Karpas-422 (cell line): Measurements from ENCODE around the gene RANBP2. TPM values are rescaled to one million over a fixed set of nuclear protein-coding genes. Genes with fewer than 3 reads are reported as not detected.

Source experiments
- DNase-seq: peaks from one replicate; pipeline ENCODE4 v3.0.0-alpha.2; 2015
- H2AFZ ChIP-seq: fragments of 200-600 bp; sonication (generic); 2 replicates; pipeline ENCODE4 v1.6.1; 2014; ENCODE audit warnings: antibody characterized with exemption, low read length, mixed read lengths
- H3K27ac ChIP-seq: fragments of 200-600 bp; sonication (generic); 2 replicates; pipeline ENCODE4 v1.5.1; 2014; ENCODE audit warnings: mild to moderate bottlenecking, low read length, moderate library complexity
- H3K27me3 ChIP-seq: fragments of 200-600 bp; sonication (generic); 2 replicates; pipeline ENCODE4 v1.6.1; 2014; ENCODE audit warnings: low read length, mixed read lengths
- H3K36me3 ChIP-seq: fragments of 200-600 bp; sonication (generic); 2 replicates; pipeline ENCODE4 v1.6.1; 2014; ENCODE audit warnings: low read length, mixed read lengths; ENCODE audit not compliant: insufficient read depth
- H3K4me1 ChIP-seq: fragments of 200-600 bp; sonication (generic); 2 replicates; pipeline ENCODE4 v1.6.1; 2014; ENCODE audit warnings: mild to moderate bottlenecking, low read length, mixed read lengths
- H3K4me2 ChIP-seq: fragments of 200-600 bp; sonication (generic); 2 replicates; pipeline ENCODE4 v1.6.1; 2014; ENCODE audit warnings: low read length, low read depth, mild to moderate bottlenecking; ENCODE audit not compliant: poor library complexity, severe bottlenecking
- H3K4me3 ChIP-seq: fragments of 200-600 bp; sonication (generic); 2 replicates; pipeline ENCODE4 v1.5.1; 2014; ENCODE audit warnings: mild to moderate bottlenecking, antibody characterized with exemption, low read length, mixed read lengths
- H3K79me2 ChIP-seq: fragments of 200-600 bp; sonication (generic); 2 replicates; pipeline ENCODE4 v1.6.1; 2014; ENCODE audit warnings: mild to moderate bottlenecking, low read length, mixed read lengths
- H3K9ac ChIP-seq: fragments of 200-600 bp; sonication (generic); 2 replicates; pipeline ENCODE4 v1.6.0; 2014; ENCODE audit warnings: low read length
- H3K9me2 ChIP-seq: fragments of 200-600 bp; sonication (generic), shearing (Covaris generic); replicated peaks from 2 replicates; pipeline ENCODE4 v1.6.0; 2014; ENCODE audit warnings: mild to moderate bottlenecking, low read length, moderate library complexity; ENCODE audit not compliant: insufficient read depth
- H3K9me3 ChIP-seq: fragments of 300-700, 200-600 bp; sonication (generic); 2 replicates; pipeline ENCODE4 v1.6.1; 2014; ENCODE audit warnings: low read length, mixed read lengths
- H4K20me1 ChIP-seq: fragments of 200-600 bp; sonication (generic); 2 replicates; pipeline ENCODE4 v1.6.1; 2014; ENCODE audit warnings: mild to moderate bottlenecking, antibody characterized with exemption, low read length, low read depth; ENCODE audit not compliant: insufficient read depth
- total RNA-seq: library from RNA; depleted of rRNA; stranded (reverse); fragments of >200 nt; shearing (Covaris generic); gene quantifications from 2 replicates; pipeline ENCODE4 v1.2.3, GENCODE V29; 2014; ENCODE audit warnings: low replicate concordance

RANBP2 gene
- total RNA-seq, 1 experiment from 2014 or later: 81.4 TPM

- peak within 1 kb of the TSS; percentile 81 for H3K27ac ChIP-seq
- peaks cover 42% of the 10 kb centered on the region for H3K79me2 ChIP-seq
- no peaks in the 10 kb centered on the region for H4K20me1 ChIP-seq
- H3K36me3 ChIP-seq: peaks cover 44% of the 10 kb centered on the region; the same call in 1 of the 2 replicates
- peak within 1 kb of the TSS; percentile 91 for H3K9ac ChIP-seq
- DNase-seq: peak; percentile 98
- H3K9me3 ChIP-seq: no peaks in the 10 kb centered on the region
- peaks cover 40% of the 10 kb centered on the region for H3K4me1 ChIP-seq
- peak within 1 kb of the TSS; percentile 76; the same call in 1 of the 2 replicates for H2AFZ ChIP-seq
- H3K27me3 ChIP-seq: no peaks in the 10 kb centered on the region
- H3K4me3 ChIP-seq: peak within 1 kb of the TSS; percentile 83
- H3K4me2 ChIP-seq: peak within 1 kb of the TSS; percentile 99
- no peaks in the 10 kb centered on the region for H3K9me2 ChIP-seq
Observed at GRCh38 chr2:108786354-108787215, 67.3 kb downstream of the RANBP2 start, which contains the start of gene CCDC138. Gene CCDC138, plus strand, starts transcription at chr2:108786771. Its CDS starts 52 bp downstream, at chr2:108786823.

DNA sequence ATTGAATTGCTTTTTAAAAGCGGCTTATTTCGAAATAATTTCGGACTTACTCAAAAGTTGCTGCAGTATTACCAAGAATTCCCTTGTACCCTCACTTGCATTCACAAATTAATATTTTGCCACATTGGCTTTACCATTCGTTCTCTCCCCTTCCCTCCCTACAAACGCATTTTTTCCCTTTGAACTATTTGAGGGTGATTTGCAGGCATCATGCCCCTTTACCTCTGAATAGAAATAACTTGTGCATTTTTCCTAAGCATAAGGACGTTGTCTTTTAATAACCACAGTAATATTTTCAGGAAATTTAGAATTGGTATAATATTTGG lies 67.9 kb downstream of the RANBP2 start:
- no peak for DNase-seq
- H3K27me3 ChIP-seq: no peaks in the 10 kb centered on the region
- H3K9me3 ChIP-seq: no peaks in the 10 kb centered on the region
- peak overlapping the region; percentile 83 for H3K4me3 ChIP-seq
- H3K79me2 ChIP-seq: peaks cover 48% of the 10 kb centered on the region
- no peaks in the 10 kb centered on the region for H4K20me1 ChIP-seq
- no peaks in the 10 kb centered on the region for H3K9me2 ChIP-seq
- peak overlapping the region; percentile 72; the same call in 1 of the 2 replicates for H2AFZ ChIP-seq
- peak overlapping the region; percentile 61; the same call in 1 of the 2 replicates for H3K27ac ChIP-seq
- peaks cover 45% of the 10 kb centered on the region; the same call in 1 of the 2 replicates for H3K36me3 ChIP-seq
- H3K9ac ChIP-seq: peak overlapping the region; percentile 91
- peaks cover 36% of the 10 kb centered on the region for H3K4me1 ChIP-seq
- H3K4me2 ChIP-seq: peak overlapping the region; percentile 99

DNA sequence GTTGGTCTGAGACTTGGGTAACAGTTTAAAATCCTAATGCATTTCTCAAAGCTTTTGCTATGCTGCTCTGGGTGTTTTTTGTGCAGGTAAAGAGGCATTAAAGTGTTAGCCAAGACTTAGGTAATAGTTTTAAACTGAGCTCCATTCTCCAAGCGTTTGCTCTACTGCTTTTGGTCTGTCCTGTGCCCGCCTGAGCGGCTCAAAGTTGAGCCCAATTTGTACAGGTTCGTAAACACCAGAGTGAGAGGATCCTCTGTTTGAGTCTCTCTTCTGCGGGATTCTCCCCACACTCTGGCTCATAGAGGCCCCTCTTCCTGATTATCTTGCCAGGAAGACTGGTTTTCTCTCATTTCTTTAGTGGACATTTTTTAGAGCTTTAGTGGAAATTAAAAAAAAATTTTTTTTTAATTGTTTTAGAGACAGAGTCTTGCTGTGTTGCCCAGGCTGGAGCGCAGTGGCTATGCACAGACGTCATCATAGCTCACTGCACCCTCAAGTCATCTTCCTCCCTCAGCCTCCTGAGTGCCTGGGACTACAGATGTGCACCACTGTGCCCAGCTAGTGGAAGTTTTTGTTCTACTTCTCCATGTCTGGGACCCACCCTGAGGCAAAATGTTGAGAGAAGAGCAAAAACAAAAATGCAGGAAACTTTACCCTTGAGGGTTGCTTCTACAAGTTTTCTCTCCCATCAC lies 83.9 kb downstream of the RANBP2 start:
- Histone ChIP-seq H3K4me2 (no peak overlapping the region), H3K36me3 (peaks cover 71% of the 10 kb centered on the region), H3K27ac (no peak overlapping the region), H3K9me3 (0 out of 2 replicates have a peak, but pooled peaks cover 4% of the 10 kb centered on the region), H2AFZ (no peak overlapping the region), H4K20me1 (no peaks in the 10 kb centered on the region), H3K4me3 (no peak overlapping the region), H3K79me2 (peaks cover 62% of the 10 kb centered on the region), H3K9me2 (no peaks in the 10 kb centered on the region), H3K27me3 (no peaks in the 10 kb centered on the region), H3K4me1 (no peaks in the 10 kb centered on the region), H3K9ac (no peak overlapping the region)
- no peak for DNase-seq

DNA sequence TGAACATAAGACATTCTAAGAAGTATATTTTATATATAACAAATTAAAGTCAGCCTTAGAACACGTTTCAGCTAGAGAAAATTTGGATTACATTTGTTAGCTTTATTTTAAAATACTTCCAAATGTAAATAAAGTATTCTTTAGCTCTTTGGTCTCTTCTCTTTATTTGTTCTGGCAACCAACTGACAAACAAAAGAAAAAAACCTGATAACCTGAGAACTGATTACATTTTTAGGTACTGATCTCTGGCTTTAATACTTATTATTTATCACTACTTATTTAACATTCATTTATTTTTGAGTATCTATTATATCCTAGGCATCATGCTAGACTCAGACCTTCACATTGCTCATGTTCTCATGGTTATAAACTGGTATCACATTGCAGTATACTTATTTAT lies 85.8 kb downstream of the RANBP2 start:
- H3K36me3 ChIP-seq: peaks cover 72% of the 10 kb centered on the region

DNA sequence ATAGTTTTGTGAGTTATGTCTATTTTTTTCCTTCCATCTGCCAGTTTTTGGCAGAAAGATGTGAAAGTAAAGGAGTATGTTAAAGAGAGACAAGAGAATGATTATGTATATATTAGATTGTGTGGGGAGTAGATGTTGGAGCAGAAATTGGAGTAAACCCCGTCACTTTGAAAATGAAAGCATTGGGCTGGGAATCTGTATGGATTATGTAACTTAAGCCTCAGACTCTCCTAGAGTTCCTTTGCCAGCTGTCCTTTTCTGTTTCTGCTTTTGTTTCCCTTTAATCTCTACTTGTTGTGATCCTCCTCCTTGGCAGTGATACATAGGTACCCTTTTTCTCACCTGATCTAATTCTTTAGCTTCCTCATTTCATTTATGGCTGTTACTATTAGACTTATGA lies 86.5 kb downstream of the RANBP2 start:
- Histone ChIP-seq H2AFZ (no peak overlapping the region), H3K9me2 (no peaks in the 10 kb centered on the region), H3K9ac (no peak overlapping the region), H4K20me1 (no peaks in the 10 kb centered on the region), H3K4me1 (no peaks in the 10 kb centered on the region), H3K79me2 (peaks cover 71% of the 10 kb centered on the region), H3K27ac (no peak overlapping the region), H3K36me3 (peaks cover 77% of the 10 kb centered on the region), H3K4me2 (no peak overlapping the region), H3K4me3 (no peak overlapping the region), H3K27me3 (no peaks in the 10 kb centered on the region), H3K9me3 (peaks cover 23% of the 10 kb centered on the region)
- DNase-seq: no peak

More for the DNA sequence above, 85.8 kb downstream of the RANBP2 start:
- Histone ChIP-seq H3K9me2 (no peaks in the 10 kb centered on the region), H3K27me3 (no peaks in the 10 kb centered on the region), H3K4me2 (no peak overlapping the region), H3K4me1 (no peaks in the 10 kb centered on the region), H3K4me3 (no peak overlapping the region), H2AFZ (no peak overlapping the region), H3K9me3 (peaks cover 22% of the 10 kb centered on the region), H4K20me1 (no peaks in the 10 kb centered on the region), H3K27ac (no peak overlapping the region), H3K9ac (no peak overlapping the region), H3K79me2 (peaks cover 66% of the 10 kb centered on the region)
- DNase-seq: no peak

- H3K9me2 ChIP-seq: no peaks in the 10 kb centered on the region
- H2AFZ ChIP-seq: no peak overlapping the region
- H3K79me2 ChIP-seq: peaks cover 79% of the 10 kb centered on the region
- no peaks in the 10 kb centered on the region for H3K27me3 ChIP-seq
- no peak overlapping the region for H3K4me3 ChIP-seq
- H3K9me3 ChIP-seq: peaks cover 23% of the 10 kb centered on the region
- no peaks in the 10 kb centered on the region for H3K4me1 ChIP-seq
- no peak overlapping the region for H3K27ac ChIP-seq
- no peak for DNase-seq
- H3K36me3 ChIP-seq: peaks cover 85% of the 10 kb centered on the region
- H3K9ac ChIP-seq: no peak overlapping the region
- H3K4me2 ChIP-seq: no peak overlapping the region
- H4K20me1 ChIP-seq: no peaks in the 10 kb centered on the region
Observed at GRCh38 chr2:108806371-108807113, 87.3 kb downstream of the RANBP2 start.

DNA sequence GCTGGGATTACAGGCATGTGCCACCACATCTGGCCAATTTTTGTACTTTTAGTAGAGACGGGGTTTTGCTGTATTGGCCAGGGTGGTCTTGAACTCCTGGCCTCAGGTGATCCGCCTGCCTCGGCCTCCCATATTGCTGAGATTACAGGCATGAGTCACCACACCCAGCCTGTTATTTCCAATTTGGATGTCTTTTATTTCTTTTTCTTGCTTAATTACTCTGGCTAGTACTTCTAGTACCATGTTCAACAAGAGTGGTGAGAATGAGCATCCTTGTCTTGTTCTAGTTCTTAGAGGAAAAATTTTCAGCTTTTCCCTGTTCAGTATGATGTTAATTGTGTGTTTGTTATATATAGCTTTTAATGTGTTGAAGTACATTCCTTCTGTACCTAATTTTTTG lies 90.7 kb downstream of the RANBP2 start:
- no peak for DNase-seq
- Histone ChIP-seq H4K20me1 (no peaks in the 10 kb centered on the region), H3K79me2 (peaks cover 76% of the 10 kb centered on the region), H3K4me2 (no peak overlapping the region), H3K27me3 (no peaks in the 10 kb centered on the region), H3K36me3 (peaks cover 84% of the 10 kb centered on the region), H3K4me3 (no peak overlapping the region), H3K9me2 (no peaks in the 10 kb centered on the region), H3K27ac (no peak overlapping the region), H3K9ac (no peak overlapping the region), H3K9me3 (peaks cover 23% of the 10 kb centered on the region), H3K4me1 (no peaks in the 10 kb centered on the region), H2AFZ (no peak overlapping the region)
